MG63 (cell line): Measurements from ENCODE around the gene TAS2R31. TPM values are rescaled to one million over a fixed set of nuclear protein-coding genes. Genes with fewer than 3 reads are reported as not detected.
"Not testable (repeated sequence)": the region's sequence is repeated elsewhere in the genome, so short reads cannot be mapped to it uniquely, and the experiment has no call there.

Experiments
- DNase-seq: peaks from one replicate; pipeline ENCODE4 v3.0.0-alpha.2; 2020
- H3K27me3 ChIP-seq: fragments of 250-450 bp; sonication (Bioruptor Pico); 2 replicates; pipeline ENCODE4 v1.5.1; 2020; ENCODE audit warnings: mild to moderate bottlenecking, moderate library complexity
- H3K36me3 ChIP-seq: fragments of 250-450 bp; sonication (Bioruptor Pico); 2 replicates; pipeline ENCODE4 v1.5.1; 2020; ENCODE audit warnings: mild to moderate bottlenecking, moderate library complexity
- H3K4me3 ChIP-seq: fragments of 250-450 bp; sonication (Bioruptor Pico); 2 replicates; pipeline ENCODE4 v1.5.1; 2020; ENCODE audit warnings: mild to moderate bottlenecking, moderate library complexity
- H3K9me3 ChIP-seq: fragments of 250-450 bp; sonication (Bioruptor Pico); 2 replicates; pipeline ENCODE4 v1.5.1; 2020; ENCODE audit warnings: mild to moderate bottlenecking, moderate library complexity
- total RNA-seq: library from RNA; depleted of rRNA; stranded (reverse); fragments of >200 nt; shearing (Covaris generic); gene quantifications from 2 replicates; pipeline ENCODE4 v1.2.3, GENCODE V29; 2014; ENCODE audit warnings: low replicate concordance; rRNA removed

Gene TAS2R31
- 1.8 TPM in 1 of 2 replicates, not detected in the other for total RNA-seq

- no peak for DNase-seq
- Histone ChIP-seq H3K27me3 (no peaks in the 10 kb centered on the region), H3K36me3 (no peaks in the 10 kb centered on the region), H3K4me3 (no peak within 1 kb of the TSS), H3K9me3 (no peaks in the 10 kb centered on the region)
These were observed at the start of gene TAS2R31 for GRCh38 chr12:11031307-11031706. Gene TAS2R31 (minus strand): TSS chr12:11031407. CDS start chr12:11031335, 72 bp downstream.

- no peak for DNase-seq
- no peaks in the 10 kb centered on the region for H3K36me3 ChIP-seq
- no peaks in the 10 kb centered on the region for H3K27me3 ChIP-seq
- no peak overlapping the region for H3K4me3 ChIP-seq
- no peaks in the 10 kb centered on the region for H3K9me3 ChIP-seq
These were observed 47.0 kb upstream of the TAS2R31 start for GRCh38 chr12:11078246-11078645.

GRCh38 chr12:11075642-11076041, 44.4 kb upstream of the TAS2R31 start:
- Histone ChIP-seq H3K9me3 (no peaks in the 10 kb centered on the region), H3K27me3 (no peaks in the 10 kb centered on the region), H3K4me3 (no peak overlapping the region), H3K36me3 (no peaks in the 10 kb centered on the region)
- no peak for DNase-seq

GRCh38 chr12:11071414-11071813, 40.2 kb upstream of the TAS2R31 start:
- H3K36me3 ChIP-seq = 0 out of 2 replicates have a peak, but pooled peaks cover 2% of the 10 kb centered on the region
- DNase-seq = no peak
- no peak overlapping the region for H3K4me3 ChIP-seq
- H3K27me3 ChIP-seq = no peaks in the 10 kb centered on the region
- H3K9me3 ChIP-seq = no peaks in the 10 kb centered on the region

GRCh38 chr12:11070999-11071398, 39.8 kb upstream of the TAS2R31 start:
- Histone ChIP-seq H3K4me3 (no peak overlapping the region), H3K9me3 (no peaks in the 10 kb centered on the region), H3K27me3 (no peaks in the 10 kb centered on the region), H3K36me3 (0 out of 2 replicates have a peak, but pooled peaks cover 2% of the 10 kb centered on the region)
- DNase-seq = no peak

- DNase-seq = no peak
- Histone ChIP-seq H3K4me3 (no peak overlapping the region), H3K9me3 (peaks cover 3% of the 10 kb centered on the region; the same call in 1 of the 2 replicates), H3K36me3 (0 out of 2 replicates have a peak, but pooled peaks cover 2% of the 10 kb centered on the region), H3K27me3 (no peaks in the 10 kb centered on the region)
These were observed 38.7 kb upstream of the TAS2R31 start for GRCh38 chr12:11069854-11070365.

GRCh38 chr12:11067514-11067913, 36.3 kb upstream of the TAS2R31 start:
- DNase-seq = peak; percentile 37
- no peaks in the 10 kb centered on the region for H3K27me3 ChIP-seq
- 0 out of 2 replicates have a peak, but pooled peaks cover 2% of the 10 kb centered on the region for H3K36me3 ChIP-seq
- no peak overlapping the region for H3K4me3 ChIP-seq
- peaks cover 3% of the 10 kb centered on the region; the same call in 1 of the 2 replicates for H3K9me3 ChIP-seq

- H3K9me3 ChIP-seq, DNase-seq, H3K36me3 ChIP-seq, H3K27me3 ChIP-seq, H3K4me3 ChIP-seq: not testable (repeated sequence)
These were observed 31.0 kb upstream of the TAS2R31 start, which contains the start of gene TAS2R46 for GRCh38 chr12:11062194-11062593. Gene TAS2R46 (minus strand): TSS chr12:11062294. CDS start chr12:11062294, 0 bp downstream.

GRCh38 chr12:11059784-11060183, 28.6 kb upstream of the TAS2R31 start:
- DNase-seq = no peak
- no peaks in the 10 kb centered on the region for H3K27me3 ChIP-seq
- no peaks in the 10 kb centered on the region for H3K36me3 ChIP-seq
- H3K9me3 ChIP-seq = no peaks in the 10 kb centered on the region
- no peak overlapping the region for H3K4me3 ChIP-seq

- Histone ChIP-seq H3K4me3 (no peak overlapping the region), H3K9me3 (peaks cover under 1% of the 10 kb centered on the region; the same call in 1 of the 2 replicates), H3K27me3 (no peaks in the 10 kb centered on the region), H3K36me3 (no peaks in the 10 kb centered on the region)
- no peak for DNase-seq
These were observed 27.8 kb upstream of the TAS2R31 start for GRCh38 chr12:11059041-11059440.

- Histone ChIP-seq H3K4me3 (no peak overlapping the region), H3K36me3 (peaks cover 3% of the 10 kb centered on the region; the same call in 1 of the 2 replicates), H3K9me3 (peaks cover 7% of the 10 kb centered on the region), H3K27me3 (no peaks in the 10 kb centered on the region)
- DNase-seq = no peak
These were observed 24.1 kb upstream of the TAS2R31 start for GRCh38 chr12:11055306-11055705.

- DNase-seq, H3K27me3 ChIP-seq, H3K4me3 ChIP-seq, H3K9me3 ChIP-seq: not testable (repeated sequence)
- peaks cover 11% of the 10 kb centered on the region for H3K36me3 ChIP-seq
These were observed 18.8 kb upstream of the TAS2R31 start for GRCh38 chr12:11049806-11050531.

GRCh38 chr12:11041366-11041765, 10.2 kb upstream of the TAS2R31 start:
- H3K27me3 ChIP-seq, H3K36me3 ChIP-seq, H3K4me3 ChIP-seq, H3K9me3 ChIP-seq, DNase-seq: not testable (repeated sequence)

- no peaks in the 10 kb centered on the region; the same call in 1 of the 2 replicates for H3K9me3 ChIP-seq
- no peak for DNase-seq
- H3K36me3 ChIP-seq = peaks cover 8% of the 10 kb centered on the region; the same call in 1 of the 2 replicates
- H3K27me3 ChIP-seq = no peaks in the 10 kb centered on the region
- no peak overlapping the region for H3K4me3 ChIP-seq
These were observed 9.0 kb upstream of the TAS2R31 start for GRCh38 chr12:11040162-11040561.

- Histone ChIP-seq H3K27me3 (no peaks in the 10 kb centered on the region), H3K36me3 (peaks cover 8% of the 10 kb centered on the region; the same call in 1 of the 2 replicates), H3K4me3 (no peak overlapping the region), H3K9me3 (no peaks in the 10 kb centered on the region; the same call in 1 of the 2 replicates)
- no peak for DNase-seq
These were observed 8.0 kb upstream of the TAS2R31 start for GRCh38 chr12:11039171-11039570.

GRCh38 chr12:11033959-11034358, 2.8 kb upstream of the TAS2R31 start:
- H3K9me3 ChIP-seq = not testable (repeated sequence)

GRCh38 chr12:11026118-11026517, 5.1 kb downstream of the TAS2R31 start:
- Histone ChIP-seq H3K27me3 (no peaks in the 10 kb centered on the region), H3K4me3 (no peak overlapping the region), H3K36me3 (no peaks in the 10 kb centered on the region), H3K9me3 (no peaks in the 10 kb centered on the region)
- DNase-seq = no peak

More at GRCh38 chr12:11033959-11034358, 2.8 kb upstream of the TAS2R31 start:
- H3K4me3 ChIP-seq, H3K27me3 ChIP-seq, DNase-seq, H3K36me3 ChIP-seq: not testable (repeated sequence)
